ENCODE data around the gene POTEG. TPM values are rescaled to one million over a fixed set of nuclear protein-coding genes. Genes with fewer than 3 reads are reported as not detected.
"Not testable (repeated sequence)": the region's sequence is repeated elsewhere in the genome, so short reads cannot be mapped to it uniquely, and the experiment has no call there.

The POTEG gene
- total and polyA plus RNA-seq, 10 donors: 0.24 to 0.51 TPM; not detected in 8

GRCh38 chr14:19374451-19374903 is 59.7 kb downstream of the POTEG start:
- H3K9me3 ChIP-seq: peaks cover 0 to 10% (median 0%) of the 10 kb centered on the region in 8 donors
- H3K4me3 ChIP-seq; intact Hi-C loops (cut with DNase I; ENCODE audit: low total_unique reads); H3K27ac ChIP-seq; H3K27me3 ChIP-seq (replicated peaks in 1 of 7); H3K4me1 ChIP-seq; H3K36me3 ChIP-seq: not testable (repeated sequence)
- 84 to 89% (median 88%) methylated on average over 13 of the region's 13 CpGs for WGBS, 5 donors
- peak; percentile 82 for DNase-seq

DNA sequence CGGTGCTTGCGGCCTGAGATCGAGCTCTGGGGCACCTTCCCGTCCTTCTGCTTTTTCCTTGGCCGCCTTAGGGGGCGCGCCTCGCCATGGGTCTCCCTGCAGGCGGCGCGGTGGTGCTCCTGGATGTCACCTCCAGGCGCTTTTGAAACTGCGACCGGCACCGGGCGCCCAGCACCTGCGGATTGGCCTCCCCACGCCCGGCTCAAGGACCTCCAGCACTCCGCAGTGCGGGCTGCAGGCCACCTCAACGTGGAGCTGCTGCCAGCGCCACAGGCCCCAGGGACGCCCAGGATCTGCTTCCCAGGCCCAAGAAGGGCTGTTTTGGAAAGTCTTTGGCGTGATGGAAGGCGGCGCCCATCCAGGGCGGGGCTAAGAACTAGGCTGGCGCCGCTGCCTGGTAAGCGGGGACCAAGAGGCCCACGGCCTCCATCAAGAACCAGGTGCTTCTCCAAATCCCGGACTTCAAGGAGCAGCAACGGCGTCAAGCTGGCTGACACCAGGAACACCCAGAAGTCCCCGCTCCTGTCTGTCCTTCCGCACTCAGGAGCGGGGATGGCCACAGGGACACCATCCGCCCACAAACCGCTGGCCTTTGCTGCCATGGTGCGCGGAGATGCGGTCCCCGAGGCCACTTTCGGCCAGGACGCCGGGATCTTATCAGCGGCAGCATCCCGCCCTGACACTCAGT is 61.2 kb downstream of the POTEG start:
- peaks cover 0 to 10% (median 0%) of the 10 kb centered on the region in 8 donors for H3K9me3 ChIP-seq
- WGBS, 5 donors: 64 to 75% (median 67%) methylated on average over 44 to 49 of the region's 49 CpGs
- H3K27ac ChIP-seq; H3K4me3 ChIP-seq; H3K36me3 ChIP-seq; intact Hi-C loops (cut with DNase I; ENCODE audit: low total_unique reads); H3K4me1 ChIP-seq; H3K27me3 ChIP-seq (replicated peaks in 1 of 7): not testable (repeated sequence)
- peak; percentile 88 for DNase-seq

GRCh38 chr14:19371767-19372166 is 62.4 kb downstream of the POTEG start:
- peak; percentile 73 for DNase-seq
- H3K9me3 ChIP-seq: peaks cover 0 to 10% (median 0%) of the 10 kb centered on the region in 8 donors
- H3K27me3 ChIP-seq (replicated peaks in 1 of 7); H3K27ac ChIP-seq; H3K4me1 ChIP-seq; H3K36me3 ChIP-seq; intact Hi-C loops (cut with DNase I; ENCODE audit: low total_unique reads); H3K4me3 ChIP-seq: not testable (repeated sequence)
- 78 to 90% (median 88%) methylated on average over 7 to 10 of the region's 16 CpGs for WGBS, 5 donors

GRCh38 chr14:19362803-19363202 is 71.3 kb downstream of the POTEG start:
- H3K4me1 ChIP-seq; intact Hi-C loops (cut with DNase I; ENCODE audit: low total_unique reads); H3K4me3 ChIP-seq; DNase-seq; H3K9me3 ChIP-seq; H3K27me3 ChIP-seq (replicated peaks in 1 of 7); H3K27ac ChIP-seq; H3K36me3 ChIP-seq: not testable (repeated sequence)
- 94 to 97% (median 95%) methylated on average over 4 to 6 of the region's 16 CpGs; no CpG with 5 or more reads in 2 of the 5 donors for WGBS, 5 donors

DNA sequence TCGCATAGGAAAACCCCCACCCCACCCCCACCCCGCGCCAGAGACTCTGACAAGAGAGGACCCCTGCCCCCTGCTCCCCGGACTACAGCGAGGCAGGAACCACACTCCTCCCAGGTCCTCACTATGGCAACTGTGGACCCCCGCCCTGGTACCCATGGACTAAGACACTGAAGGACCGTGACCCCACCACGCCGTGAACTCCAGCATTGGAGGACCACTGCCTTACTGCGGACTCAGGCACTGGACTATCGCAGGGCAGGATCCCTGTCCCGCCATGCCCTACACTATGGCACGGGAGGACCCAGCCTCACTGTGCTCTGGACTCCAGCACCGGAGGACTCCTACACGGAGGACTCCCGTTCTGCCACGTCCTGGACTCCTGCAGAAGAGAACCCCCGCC is 71.8 kb downstream of the POTEG start:
- DNase-seq: peak; percentile 74
- H3K9me3 ChIP-seq; H3K4me3 ChIP-seq; intact Hi-C loops (cut with DNase I; ENCODE audit: low total_unique reads); H3K27me3 ChIP-seq (replicated peaks in 1 of 7); H3K27ac ChIP-seq; H3K36me3 ChIP-seq; H3K4me1 ChIP-seq: not testable (repeated sequence)
- WGBS, 5 donors: 89 to 95% (median 91%) methylated on average over 8 to 13 of the region's 18 CpGs

- H3K9me3 ChIP-seq; H3K27ac ChIP-seq; H3K4me1 ChIP-seq; H3K27me3 ChIP-seq (replicated peaks in 1 of 7); intact Hi-C loops (cut with DNase I; ENCODE audit: low total_unique reads); H3K36me3 ChIP-seq; H3K4me3 ChIP-seq: not testable (repeated sequence)
- 83 to 100% (median 94%) methylated on average over 1 to 21 of the region's 38 CpGs for WGBS, 5 donors
- peak; percentile 65 for DNase-seq
These were observed 72.4 kb downstream of the POTEG start for GRCh38 chr14:19361636-19362253.

DNA sequence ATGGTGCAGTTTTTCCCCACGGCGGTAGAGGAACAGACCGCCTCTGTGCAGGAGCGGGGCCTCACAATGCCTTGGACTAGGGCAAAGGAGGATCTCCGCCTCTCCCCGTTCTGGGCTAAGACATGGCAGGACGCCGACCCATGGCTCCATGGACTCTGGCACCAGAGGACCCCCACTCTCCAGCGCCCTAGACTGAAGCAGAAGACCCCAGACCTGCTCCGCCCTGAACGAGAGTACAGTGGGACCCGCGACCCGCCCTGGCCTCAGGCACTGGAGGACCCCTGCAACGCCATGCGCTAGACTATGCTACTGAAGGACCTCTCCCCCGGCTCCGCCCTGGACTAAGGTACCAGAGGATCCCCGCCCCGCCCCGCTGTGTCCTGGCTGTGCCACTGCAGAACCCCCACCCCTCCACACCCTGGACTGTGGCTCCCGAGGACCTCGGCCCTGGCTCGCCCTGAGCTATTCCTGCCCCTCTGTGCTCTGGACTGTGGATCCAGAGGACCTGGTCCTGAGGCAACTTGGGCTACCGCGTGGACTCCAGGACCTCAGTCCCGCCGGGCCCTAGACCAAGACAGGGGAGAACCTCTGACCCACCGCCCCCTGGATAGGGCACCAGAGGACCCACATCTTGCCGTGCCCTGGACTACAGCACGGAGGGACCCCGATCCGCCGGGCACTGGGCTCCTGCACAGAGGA is 73.1 kb downstream of the POTEG start:
- H3K27ac ChIP-seq; H3K4me1 ChIP-seq; H3K4me3 ChIP-seq; H3K27me3 ChIP-seq (replicated peaks in 1 of 7); H3K36me3 ChIP-seq; H3K9me3 ChIP-seq; intact Hi-C loops (cut with DNase I; ENCODE audit: low total_unique reads): not testable (repeated sequence)
- WGBS, 5 donors: 87 to 95% (median 91%) methylated on average over 8 to 9 of the region's 34 CpGs
- DNase-seq: peak; percentile 82

Small RNA genes within 50 kb of the gene (small RNA-seq; reads per million reads assigned to genes)
- 0 reads per million in 4 donors for gene RNU6-1268P
